SU-DHL-6 (cell line): ENCODE data around the gene DOCK3.

Experiments
- CTCF ChIP-seq: fragments of 200-600 bp; sonication (generic); IDR thresholded peaks from one replicate; pipeline ENCODE4 v1.5.1; 2017; ENCODE audit warnings: antibody characterized with exemption, mild to moderate bottlenecking, low read length, moderate library complexity; ENCODE audit not compliant: insufficient read depth, poor library complexity, severe bottlenecking
- EZH2phosphoT487 ChIP-seq: fragments of 200-600 bp; sonication (generic), shearing (Covaris generic); conservative IDR thresholded peaks from 2 replicates; pipeline ENCODE4 v1.6.1; 2018; ENCODE audit warnings: mild to moderate bottlenecking, antibody characterized with exemption, low read length, moderate library complexity, mixed read lengths

DNA sequence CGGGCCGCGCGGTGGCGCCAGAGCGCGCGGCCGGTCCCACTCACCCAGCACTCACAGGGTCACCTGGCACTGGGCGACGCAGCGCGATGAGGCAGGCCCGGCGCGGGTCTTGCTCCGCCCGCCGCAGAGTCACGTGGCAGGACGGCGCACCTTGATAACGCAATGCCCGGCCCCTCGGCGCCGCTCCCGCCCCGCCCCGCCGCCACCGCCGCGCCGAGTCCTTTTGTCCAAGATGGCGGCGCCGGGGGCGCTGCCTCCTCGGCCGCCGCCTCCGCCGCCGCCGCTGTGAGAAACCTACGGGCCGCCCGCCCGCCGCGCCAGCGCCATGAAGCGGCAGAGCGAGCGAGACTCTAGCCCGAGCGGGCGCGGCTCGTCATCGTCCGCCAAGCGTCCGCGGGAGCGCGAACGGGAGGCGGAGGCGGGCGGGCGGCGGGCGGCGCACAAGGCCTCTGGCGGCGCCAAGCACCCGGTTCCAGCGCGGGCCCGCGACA lies 716.4 kb downstream of the DOCK3 start, which contains the start of gene RBM15B:
- TF ChIP-seq CTCF (no peak), EZH2phosphoT487 (no peak)
